H9 (cell line): ENCODE results near the gene FSD1. TPM values are rescaled to one million over a fixed set of nuclear protein-coding genes. Genes with fewer than 3 reads are reported as not detected.

Experiments
- DNase-seq: peaks from one replicate; pipeline ENCODE4 v3.0.0-alpha.2; 2017
- H2AFZ ChIP-seq: one replicate; pipeline ENCODE4 v1.6.1; 2013; ENCODE audit warnings: mild to moderate bottlenecking, low read length, control low read depth, moderate library complexity
- H2AK5ac ChIP-seq: 2 replicates; pipeline ENCODE4 v1.6.1; 2013; ENCODE audit warnings: low read length, control low read depth, mixed read lengths; ENCODE audit not compliant: insufficient read length
- H2BK120ac ChIP-seq: one replicate; pipeline ENCODE4 v1.6.1; 2013; ENCODE audit warnings: low read depth, mild to moderate bottlenecking, low read length, control low read depth, inconsistent platforms; ENCODE audit not compliant: poor library complexity, severe bottlenecking
- H2BK12ac ChIP-seq: 2 replicates; pipeline ENCODE4 v1.6.1; 2013; ENCODE audit warnings: low read length, control low read depth, mixed read lengths, low read depth; ENCODE audit not compliant: insufficient read length
- H2BK15ac ChIP-seq: 2 replicates; pipeline ENCODE4 v1.6.1; 2013; ENCODE audit warnings: low read depth, low read length, control low read depth
- H2BK20ac ChIP-seq: one replicate; pipeline ENCODE4 v1.6.1; 2013; ENCODE audit warnings: low read depth, mild to moderate bottlenecking, low read length, control low read depth, inconsistent platforms; ENCODE audit not compliant: poor library complexity, severe bottlenecking
- H2BK5ac ChIP-seq: 2 replicates; pipeline ENCODE4 v1.6.1; 2013; ENCODE audit warnings: low read length, control low read depth, mixed read lengths; ENCODE audit not compliant: insufficient read length
- H3K14ac ChIP-seq: 2 replicates; pipeline ENCODE4 v1.6.1; 2013; ENCODE audit warnings: low read length, control low read depth; ENCODE audit not compliant: insufficient read depth
- H3K18ac ChIP-seq: 2 replicates; pipeline ENCODE4 v1.6.1; 2013; ENCODE audit warnings: low read depth, mild to moderate bottlenecking, mixed read lengths, low read length, control low read depth; ENCODE audit not compliant: insufficient read length
- H3K23ac ChIP-seq: 2 replicates; pipeline ENCODE4 v1.6.1; 2013; ENCODE audit warnings: low read length, control low read depth, mixed read lengths, low read depth; ENCODE audit not compliant: insufficient read length
- H3K23me2 ChIP-seq: 2 replicates; pipeline ENCODE4 v1.6.1; 2013; ENCODE audit warnings: low read depth, mild to moderate bottlenecking, mixed read lengths, low read length, control low read depth; ENCODE audit not compliant: insufficient read length, poor library complexity, severe bottlenecking
- H3K27ac ChIP-seq: 2 replicates; pipeline ENCODE4 v1.5.1; 2013; ENCODE audit warnings: low read length, control low read depth, mixed read lengths, low read depth; ENCODE audit not compliant: insufficient read length
- H3K27me3 ChIP-seq: 2 replicates; pipeline ENCODE4 v1.6.1; 2013; ENCODE audit warnings: low read length, control low read depth, inconsistent platforms; ENCODE audit not compliant: insufficient read depth
- H3K4ac ChIP-seq: 2 replicates; pipeline ENCODE4 v1.6.1; 2013; ENCODE audit warnings: low read depth, mild to moderate bottlenecking, control low read depth, inconsistent platforms, low read length, moderate library complexity
- H3K4me1 ChIP-seq: 2 replicates; pipeline ENCODE4 v1.6.1; 2013; ENCODE audit warnings: low read length, control low read depth, inconsistent platforms; ENCODE audit not compliant: insufficient read depth
- H3K4me2 ChIP-seq: 2 replicates; pipeline ENCODE4 v1.6.1; 2013; ENCODE audit warnings: low read length, control low read depth, mixed read lengths; ENCODE audit not compliant: insufficient read length, insufficient read depth
- H3K56ac ChIP-seq: 2 replicates; pipeline ENCODE4 v1.6.1; 2013; ENCODE audit warnings: low read depth, mild to moderate bottlenecking, mixed read lengths, low read length, control low read depth; ENCODE audit not compliant: insufficient read length
- H3K79me1 ChIP-seq: 2 replicates; pipeline ENCODE4 v1.6.1; 2013; ENCODE audit warnings: low read depth, mild to moderate bottlenecking, moderate library complexity, low read length, control low read depth, inconsistent platforms; ENCODE audit not compliant: insufficient read depth, poor library complexity, severe bottlenecking
- H3K79me2 ChIP-seq: 2 replicates; pipeline ENCODE4 v1.6.1; 2013; ENCODE audit warnings: low read length, control low read depth, inconsistent platforms; ENCODE audit not compliant: insufficient read depth
- H3K9ac ChIP-seq: 2 replicates; pipeline ENCODE4 v1.6.1; 2013; ENCODE audit warnings: low read length, control low read depth, mixed read lengths; ENCODE audit not compliant: insufficient read length; ENCODE audit errors: extremely low read depth
- H3K9me3 ChIP-seq: one replicate; pipeline ENCODE4 v1.6.1; 2013; ENCODE audit warnings: low read depth, low read length, inconsistent platforms; ENCODE audit not compliant: control insufficient read depth
- H3T11ph ChIP-seq: one replicate; pipeline ENCODE4 v1.6.1; 2013; ENCODE audit warnings: mild to moderate bottlenecking, low read length, control low read depth, inconsistent platforms
- H4K20me1 ChIP-seq: one replicate; pipeline ENCODE4 v1.6.1; 2013; ENCODE audit not compliant: control insufficient read depth, insufficient read length, insufficient read depth
- H4K5ac ChIP-seq: 2 replicates; pipeline ENCODE4 v1.6.1; 2013; ENCODE audit warnings: low read depth, mild to moderate bottlenecking, mixed read lengths, low read length, control low read depth; ENCODE audit not compliant: insufficient read length
- H4K8ac ChIP-seq: replicated peaks from 2 replicates; pipeline ENCODE4 v1.6.1; 2013; ENCODE audit warnings: low read length, control low read depth, mixed read lengths, low read depth; ENCODE audit not compliant: insufficient read length
- H4K91ac ChIP-seq: 2 replicates; pipeline ENCODE4 v1.6.1; 2013; ENCODE audit warnings: low read depth, mild to moderate bottlenecking, moderate library complexity, mixed read lengths, low read length, control low read depth; ENCODE audit not compliant: insufficient read length
- H3K27ac Mint-ChIP-seq, 3 experiments: 2 replicates in 2 of 3; 3 replicates in 1 of 3; pipeline ENCODE4 v1.8.0; 2020 to 2021; ENCODE audit warnings: mixed read lengths in 3 of 3, mild to moderate bottlenecking in 1 of 3, moderate library complexity in 1 of 3
- H3K27me3 Mint-ChIP-seq: 2 replicates; pipeline ENCODE4 v1.8.0; 2021; ENCODE audit warnings: low read depth, mild to moderate bottlenecking, moderate library complexity, mixed read lengths
- H3K36me3 Mint-ChIP-seq, 3 experiments: 2 replicates in 2 of 3; 3 replicates in 1 of 3; pipeline ENCODE4 v1.8.0; 2020 to 2021; ENCODE audit warnings: low read depth in 3 of 3, mixed read lengths in 3 of 3; ENCODE audit not compliant: insufficient read depth in 1 of 3
- H3K4me1 Mint-ChIP-seq, 2 experiments: 2 replicates each; pipeline ENCODE4 v1.8.0; 2020; ENCODE audit warnings: mixed read lengths in 2 of 2
- H3K4me3 Mint-ChIP-seq, 2 experiments: 2 replicates in 1 of 2; 3 replicates in 1 of 2; pipeline ENCODE4 v1.8.0; 2020 to 2021; ENCODE audit warnings: mild to moderate bottlenecking in 2 of 2, mixed read lengths in 2 of 2, moderate library complexity in 1 of 2
- H3K9me3 Mint-ChIP-seq, 2 experiments: 2 replicates in 1 of 2; 3 replicates in 1 of 2; pipeline ENCODE4 v1.8.0; 2020; ENCODE audit warnings: mild to moderate bottlenecking in 2 of 2, mixed read lengths in 2 of 2, moderate library complexity in 1 of 2
- CTCF ChIP-seq: fragments of 200-600 bp; sonication (generic); conservative IDR thresholded peaks from 3 replicates; pipeline ENCODE4 v1.8.0; 2021; ENCODE audit warnings: antibody characterized with exemption, mild to moderate bottlenecking
- WGBS: extraction: QIAGEN DNeasy Blood & Tissue Kit; methylation state at CpG from one replicate; pipeline ENCODE4 v1.1.7; 2013; ENCODE audit warnings: missing lambda C conversion rate, low lambda C conversion rate, mixed read lengths; ENCODE audit not compliant: insufficient read length; ENCODE audit errors: extremely low coverage; 5-methylcytosine and 5-hydroxymethylcytosine counted together
- total RNA-seq: library from RNA; stranded (reverse); gene quantifications from 2 replicates; pipeline ENCODE4 v1.2.1, GENCODE V29; 2021

The FSD1 gene
- total RNA-seq, 1 experiment from 2014 or later: 53.6 TPM

GRCh38 chr19:4338441-4339355, 34.3 kb downstream of the FSD1 start, which contains the start of gene STAP2:
STAP2 (minus strand) TSS chr19:4338827; CDS start chr19:4338753, 74 bp downstream.
- no CpG with 5 or more reads among the region's 27 CpGs for WGBS
- H3K4ac ChIP-seq: no peak within 1 kb of the TSS
- H2BK120ac ChIP-seq: no peak within 1 kb of the TSS
- H3K9me3 ChIP-seq: no peaks in the 10 kb centered on the region
- peak; percentile 76 for DNase-seq
- no peak within 1 kb of the TSS for H3K23ac ChIP-seq
- H3K27me3 ChIP-seq: no peaks in the 10 kb centered on the region
- peak within 1 kb of the TSS; percentile 85 for H3K4me2 ChIP-seq
- H2BK5ac ChIP-seq: no peak within 1 kb of the TSS
- no peak within 1 kb of the TSS for H2BK12ac ChIP-seq
- H4K91ac ChIP-seq: no peak within 1 kb of the TSS
- peaks cover 13% of the 10 kb centered on the region for H3K27me3 Mint-ChIP-seq
- peak within 1 kb of the TSS; percentile 55 for H3K9ac ChIP-seq
- H3K4me3 Mint-ChIP-seq: peak within 1 kb of the TSS; percentile 68 to 70
- H3K4me1 Mint-ChIP-seq: peaks cover 15 to 18% of the 10 kb centered on the region in 2 experiments
- H2BK15ac ChIP-seq: no peak within 1 kb of the TSS
- H3K79me2 ChIP-seq: no peaks in the 10 kb centered on the region
- no peak within 1 kb of the TSS for H2BK20ac ChIP-seq
- peak within 1 kb of the TSS; percentile 67; the same call in 1 of the 2 replicates for H3K14ac ChIP-seq
- no peak within 1 kb of the TSS for H2AFZ ChIP-seq
- H3K27ac Mint-ChIP-seq: peak within 1 kb of the TSS; percentile 54 to 89 (median 63)
- H3K18ac ChIP-seq: peak within 1 kb of the TSS; percentile 62
- H3K4me1 ChIP-seq: no peaks in the 10 kb centered on the region
- H4K5ac ChIP-seq: no peak within 1 kb of the TSS
- H3K9me3 Mint-ChIP-seq: peaks cover 2 to 5% of the 10 kb centered on the region in 2 experiments; a peak in 1 of 5 replicates
- H3K36me3 Mint-ChIP-seq: peaks cover 13 to 21% (median 20%) of the 10 kb centered on the region in 3 experiments; a peak in 6 of 7 replicates
- peaks cover 14% of the 10 kb centered on the region for H3K23me2 ChIP-seq
- H4K8ac ChIP-seq: no peak within 1 kb of the TSS
- H3K56ac ChIP-seq: no peak within 1 kb of the TSS
- H2AK5ac ChIP-seq: no peak within 1 kb of the TSS
- no peak within 1 kb of the TSS for H3K27ac ChIP-seq
- H3T11ph ChIP-seq: no peak within 1 kb of the TSS
- no peak for TF ChIP-seq CTCF
- H3K79me1 ChIP-seq: no peaks in the 10 kb centered on the region
- no peaks in the 10 kb centered on the region for H4K20me1 ChIP-seq
